ENCODE measurements around the gene ZFR2.

Gene ZFR2

GRCh38 chr19:3798137-3798536 lies 70.7 kb downstream of the ZFR2 start:
- Histone ChIP-seq H3K27ac (ENCODE audit: low read depth, low read length) (no peak overlapping the region), H3F3A (ENCODE audit: control insufficient read depth, insufficient read depth) (no peaks in the 10 kb centered on the region), H3K9me3 (ENCODE audit: control insufficient read depth, insufficient read depth, low read length) (no peaks in the 10 kb centered on the region), H3K36me3 (ENCODE audit: control insufficient read depth, low read length) (no peaks in the 10 kb centered on the region), H3K4me3 (ENCODE audit: low read length) (no peak overlapping the region), H4K20me1 (ENCODE audit: control insufficient read depth, insufficient read depth, low read depth, low read length) (no peaks in the 10 kb centered on the region), H3K4me2 (ENCODE audit: low read length) (no peak overlapping the region), H3K4me1 (ENCODE audit: control insufficient read depth, low read length) (no peaks in the 10 kb centered on the region), H3K27me3 (ENCODE audit: control insufficient read depth, low read length) (peaks cover 14% of the 10 kb centered on the region), H3K79me2 (ENCODE audit: control insufficient read depth, low read length) (no peaks in the 10 kb centered on the region), H3K9me2 (replicated peaks; ENCODE audit: control insufficient read depth, low read length) (no peaks in the 10 kb centered on the region)
- TF ChIP-seq CTCF (IDR thresholded peaks at IDR 0.05; ENCODE audit: low read depth, low read length, poor library complexity, severe bottlenecking) (no peak), EZH2phosphoT487 (IDR thresholded peaks at IDR 0.05; ENCODE audit: borderline replicate concordance, low read length) (no peak)

- Histone ChIP-seq H3K27ac (ENCODE audit: low read depth, low read length) (no peak overlapping the region), H3F3A (ENCODE audit: control insufficient read depth, insufficient read depth) (no peaks in the 10 kb centered on the region), H3K9me3 (ENCODE audit: control insufficient read depth, insufficient read depth, low read length) (no peaks in the 10 kb centered on the region), H3K4me2 (ENCODE audit: low read length) (no peak overlapping the region), H3K36me3 (ENCODE audit: control insufficient read depth, low read length) (no peaks in the 10 kb centered on the region), H3K9me2 (replicated peaks; ENCODE audit: control insufficient read depth, low read length) (no peaks in the 10 kb centered on the region), H3K79me2 (ENCODE audit: control insufficient read depth, low read length) (no peaks in the 10 kb centered on the region), H3K4me3 (ENCODE audit: low read length) (no peak overlapping the region), H4K20me1 (ENCODE audit: control insufficient read depth, insufficient read depth, low read depth, low read length) (no peaks in the 10 kb centered on the region), H3K4me1 (ENCODE audit: control insufficient read depth, low read length) (no peaks in the 10 kb centered on the region), H3K27me3 (ENCODE audit: control insufficient read depth, low read length) (peaks cover 4% of the 10 kb centered on the region)
- TF ChIP-seq EZH2phosphoT487 (IDR thresholded peaks at IDR 0.05; ENCODE audit: borderline replicate concordance, low read length) (no peak), CTCF (IDR thresholded peaks at IDR 0.05; ENCODE audit: low read depth, low read length, poor library complexity, severe bottlenecking) (no peak)
Observed at GRCh38 chr19:3796358-3796757, 72.5 kb downstream of the ZFR2 start.

GRCh38 chr19:3793799-3794198 lies 75.0 kb downstream of the ZFR2 start:
- H3F3A ChIP-seq (ENCODE audit: control insufficient read depth, insufficient read depth) = no peaks in the 10 kb centered on the region
- no peaks in the 10 kb centered on the region for H3K4me1 ChIP-seq (ENCODE audit: control insufficient read depth, low read length)
- H3K4me3 ChIP-seq (ENCODE audit: low read length) = no peak overlapping the region
- H3K27me3 ChIP-seq (ENCODE audit: control insufficient read depth, low read length) = no peaks in the 10 kb centered on the region
- no peaks in the 10 kb centered on the region for H3K9me3 ChIP-seq (ENCODE audit: control insufficient read depth, insufficient read depth, low read length)
- H3K27ac ChIP-seq (ENCODE audit: low read depth, low read length) = no peak overlapping the region
- no peaks in the 10 kb centered on the region for H3K36me3 ChIP-seq (ENCODE audit: control insufficient read depth, low read length)
- no peak overlapping the region for H3K4me2 ChIP-seq (ENCODE audit: low read length)
- no peaks in the 10 kb centered on the region for H4K20me1 ChIP-seq (ENCODE audit: control insufficient read depth, insufficient read depth, low read depth, low read length)
- TF ChIP-seq CTCF (IDR thresholded peaks at IDR 0.05; ENCODE audit: low read depth, low read length, poor library complexity, severe bottlenecking) (no peak), EZH2phosphoT487 (IDR thresholded peaks at IDR 0.05; ENCODE audit: borderline replicate concordance, low read length) (no peak)
- H3K79me2 ChIP-seq (ENCODE audit: control insufficient read depth, low read length) = no peaks in the 10 kb centered on the region
- no peaks in the 10 kb centered on the region for H3K9me2 ChIP-seq (replicated peaks; ENCODE audit: control insufficient read depth, low read length)

GRCh38 chr19:3792114-3792513 lies 76.7 kb downstream of the ZFR2 start:
- no peaks in the 10 kb centered on the region for H3F3A ChIP-seq (ENCODE audit: control insufficient read depth, insufficient read depth)

More at GRCh38 chr19:3792114-3792513, 76.7 kb downstream of the ZFR2 start:
- H3K27ac ChIP-seq (ENCODE audit: low read depth, low read length) = no peak overlapping the region
- no peaks in the 10 kb centered on the region for H3K27me3 ChIP-seq (ENCODE audit: control insufficient read depth, low read length)
- no peak overlapping the region for H3K4me2 ChIP-seq (ENCODE audit: low read length)
- H4K20me1 ChIP-seq (ENCODE audit: control insufficient read depth, insufficient read depth, low read depth, low read length) = no peaks in the 10 kb centered on the region
- no peaks in the 10 kb centered on the region for H3K79me2 ChIP-seq (ENCODE audit: control insufficient read depth, low read length)
- H3K4me3 ChIP-seq (ENCODE audit: low read length) = no peak overlapping the region
- no peaks in the 10 kb centered on the region for H3K4me1 ChIP-seq (ENCODE audit: control insufficient read depth, low read length)
- H3K9me3 ChIP-seq (ENCODE audit: control insufficient read depth, insufficient read depth, low read length) = no peaks in the 10 kb centered on the region
- H3K9me2 ChIP-seq (replicated peaks; ENCODE audit: control insufficient read depth, low read length) = no peaks in the 10 kb centered on the region
- no peaks in the 10 kb centered on the region for H3K36me3 ChIP-seq (ENCODE audit: control insufficient read depth, low read length)
- no peak for TF ChIP-seq CTCF (IDR thresholded peaks at IDR 0.05; ENCODE audit: low read depth, low read length, poor library complexity, severe bottlenecking)
- no peak for TF ChIP-seq EZH2phosphoT487 (IDR thresholded peaks at IDR 0.05; ENCODE audit: borderline replicate concordance, low read length)
